Measurements from ENCODE around the gene HEATR5B. TPM values are rescaled to one million over a fixed set of nuclear protein-coding genes. Genes with fewer than 3 reads are reported as not detected.
A peak's percentile ranks its signal among the peaks of the same experiment; 100 is the strongest.

Gene HEATR5B
- total and polyA plus RNA-seq, 10 of the 15 experiments (the other 5 are each of a cell fraction or from before 2014, with no cell fraction given): 4.1 to 34.7 (median 17.7) TPM

DNA sequence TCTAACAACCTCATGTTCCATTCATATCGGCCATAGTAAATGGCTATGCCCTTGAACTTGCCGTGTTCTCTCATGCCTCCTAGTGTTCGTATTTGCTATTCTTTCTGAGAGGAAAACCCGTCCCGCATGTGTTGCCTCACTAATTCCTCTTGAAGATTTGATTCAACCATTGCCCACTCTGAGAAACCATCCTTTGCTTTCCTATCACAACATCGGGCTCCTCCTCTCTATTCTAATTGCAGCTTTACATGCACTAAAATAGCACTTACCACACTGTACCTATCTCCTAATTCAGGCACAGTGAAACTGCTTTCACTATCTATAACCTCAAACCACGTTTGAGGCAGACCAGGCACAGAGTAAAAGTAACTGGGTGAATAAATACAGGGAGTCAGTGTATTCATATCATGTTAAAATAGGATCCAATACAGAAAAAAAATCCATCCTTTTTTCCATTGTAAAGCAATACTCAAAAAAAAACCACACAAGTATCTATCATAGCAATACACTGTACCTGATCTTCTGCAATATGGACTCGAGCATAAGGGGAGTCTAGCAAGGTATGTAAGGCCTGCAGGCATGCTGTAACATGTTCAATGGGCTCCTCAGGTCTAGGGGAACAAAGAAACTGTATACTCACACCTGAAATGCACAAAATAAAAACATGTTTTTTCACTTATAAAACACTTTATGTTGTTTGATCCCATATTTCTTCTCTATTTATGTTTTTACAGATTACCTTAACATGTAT is 78.9 kb downstream of the HEATR5B start:
- Histone ChIP-seq H3K27ac (ENCODE audit: control insufficient read depth, insufficient read depth) (peak overlapping the region; percentile 6), H2AFZ (ENCODE audit: control insufficient read depth, low read depth, low read length) (peak overlapping the region; percentile 21; the same call in 1 of the 2 replicates), H4K20me1 (ENCODE audit: control insufficient read depth, insufficient read depth) (no peaks in the 10 kb centered on the region), H3K9ac (ENCODE audit: control insufficient read depth, insufficient read depth, low read length) (no peak overlapping the region), H3K27me3 (replicated peaks in 1 of 2; ENCODE audit: control insufficient read depth in 2 of 2, insufficient read depth in 2 of 2, low read length in 1 of 2) (no peaks in the 10 kb centered on the region), H3K79me2 (ENCODE audit: control insufficient read depth, insufficient read depth, low read length) (no peaks in the 10 kb centered on the region), H3K9me3 (replicated peaks; ENCODE audit: control insufficient read depth, insufficient read depth, low read length) (no peaks in the 10 kb centered on the region), H3K4me2 (ENCODE audit: control insufficient read depth, insufficient read depth) (peak overlapping the region; percentile 69), H3K4me1 (ENCODE audit: control insufficient read depth, insufficient read depth, low read length) (peaks cover 19% of the 10 kb centered on the region), H3K36me3 (ENCODE audit: control insufficient read depth in 2 of 2, insufficient read depth in 2 of 2, low read length in 1 of 2) (peaks cover 1 to 22% of the 10 kb centered on the region in 2 experiments; a peak in 3 of 4 replicates), H3K4me3 (peak overlapping the region; percentile 21; the same call in 1 of the 2 replicates)
- ChIA-PET CTCF (interaction anchor here (1.0 to 2.3 kb wide), 7 partner anchors 8 to 226 kb away, joined by 3 to 8 read pairs (median 5); no protein-coding TSS in a partner anchor), RAD21 (ENCODE audit: unreplicated experiment) (interaction anchor here (1.2 kb wide), 1 partner anchor 86 kb away, joined by 3 read pairs; no protein-coding TSS in a partner anchor), SMC1A (ENCODE audit: uncharacterized antibody, unreplicated experiment) (interaction anchor here (1.1 to 1.6 kb wide), 3 partner anchors 36 to 222 kb away, joined by 3 to 4 read pairs (median 3); no protein-coding TSS in a partner anchor), POLR2A (no interaction called here)
- in situ Hi-C loops (cut with MboI) (no loop called here), intact Hi-C loops (cut with micrococcal nuclease; ENCODE audit: unreplicated experiment) (loop anchor here (2.0 kb wide), 1 partner anchor 220 kb away; no protein-coding TSS in a partner anchor)
- 4% methylated on average over 8 of the region's 8 CpGs for WGBS (ENCODE audit: insufficient coverage, insufficient replicate concordance, low lambda C conversion rate, missing lambda C conversion rate)
- FAIRE-seq (peak; percentile 98), ATAC-seq (peak; percentile 99), DNase-seq (ENCODE audit: low read depth, low spot score) (peak; percentile 64)
- no TSS peak for BruUV-seq (replicated peaks)
- TF ChIP-seq TCF7 (IDR thresholded peaks at IDR 0.05; ENCODE audit: borderline replicate concordance) (no peak), NFYA (IDR thresholded peaks at IDR 0.05; ENCODE audit: borderline replicate concordance, low read depth, low read length) (no peak), MYC (IDR thresholded peaks at IDR 0.05; ENCODE audit: insufficient read depth, insufficient read length, insufficient replicate concordance, low read length, severe bottlenecking) (no peak), RELA (IDR thresholded peaks at IDR 0.05; ENCODE audit: borderline replicate concordance, partially characterized antibody) (no peak), BHLHE40 (IDR thresholded peaks at IDR 0.05; ENCODE audit: borderline replicate concordance in 1 of 2, low read depth in 2 of 2, low read length in 1 of 2) (peak; percentile 53 to 64; a peak in 2 of 4 replicates), MXI1 (IDR thresholded peaks at IDR 0.05; ENCODE audit: low read depth, low read length) (no peak), ZNF384 (IDR thresholded peaks at IDR 0.05; ENCODE audit: borderline replicate concordance, low read depth, low read length) (no peak), CHD1 (IDR thresholded peaks at IDR 0.05; ENCODE audit: low read depth, low read length) (no peak)
- TF ChIP-seq, protein P1, sequence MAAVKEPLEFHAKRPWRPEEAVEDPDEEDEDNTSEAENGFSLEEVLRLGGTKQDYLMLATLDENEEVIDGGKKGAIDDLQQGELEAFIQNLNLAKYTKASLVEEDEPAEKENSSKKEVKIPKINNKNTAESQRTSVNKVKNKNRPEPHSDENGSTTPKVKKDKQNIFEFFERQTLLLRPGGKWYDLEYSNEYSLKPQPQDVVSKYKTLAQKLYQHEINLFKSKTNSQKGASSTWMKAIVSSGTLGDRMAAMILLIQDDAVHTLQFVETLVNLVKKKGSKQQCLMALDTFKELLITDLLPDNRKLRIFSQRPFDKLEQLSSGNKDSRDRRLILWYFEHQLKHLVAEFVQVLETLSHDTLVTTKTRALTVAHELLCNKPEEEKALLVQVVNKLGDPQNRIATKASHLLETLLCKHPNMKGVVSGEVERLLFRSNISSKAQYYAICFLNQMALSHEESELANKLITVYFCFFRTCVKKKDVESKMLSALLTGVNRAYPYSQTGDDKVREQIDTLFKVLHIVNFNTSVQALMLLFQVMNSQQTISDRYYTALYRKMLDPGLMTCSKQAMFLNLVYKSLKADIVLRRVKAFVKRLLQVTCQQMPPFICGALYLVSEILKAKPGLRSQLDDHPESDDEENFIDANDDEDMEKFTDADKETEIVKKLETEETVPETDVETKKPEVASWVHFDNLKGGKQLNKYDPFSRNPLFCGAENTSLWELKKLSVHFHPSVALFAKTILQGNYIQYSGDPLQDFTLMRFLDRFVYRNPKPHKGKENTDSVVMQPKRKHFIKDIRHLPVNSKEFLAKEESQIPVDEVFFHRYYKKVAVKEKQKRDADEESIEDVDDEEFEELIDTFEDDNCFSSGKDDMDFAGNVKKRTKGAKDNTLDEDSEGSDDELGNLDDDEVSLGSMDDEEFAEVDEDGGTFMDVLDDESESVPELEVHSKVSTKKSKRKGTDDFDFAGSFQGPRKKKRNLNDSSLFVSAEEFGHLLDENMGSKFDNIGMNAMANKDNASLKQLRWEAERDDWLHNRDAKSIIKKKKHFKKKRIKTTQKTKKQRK (IDR thresholded peaks at IDR 0.05; ENCODE audit: low read depth, low read length): no peak
- TF ChIP-seq, protein P2, sequence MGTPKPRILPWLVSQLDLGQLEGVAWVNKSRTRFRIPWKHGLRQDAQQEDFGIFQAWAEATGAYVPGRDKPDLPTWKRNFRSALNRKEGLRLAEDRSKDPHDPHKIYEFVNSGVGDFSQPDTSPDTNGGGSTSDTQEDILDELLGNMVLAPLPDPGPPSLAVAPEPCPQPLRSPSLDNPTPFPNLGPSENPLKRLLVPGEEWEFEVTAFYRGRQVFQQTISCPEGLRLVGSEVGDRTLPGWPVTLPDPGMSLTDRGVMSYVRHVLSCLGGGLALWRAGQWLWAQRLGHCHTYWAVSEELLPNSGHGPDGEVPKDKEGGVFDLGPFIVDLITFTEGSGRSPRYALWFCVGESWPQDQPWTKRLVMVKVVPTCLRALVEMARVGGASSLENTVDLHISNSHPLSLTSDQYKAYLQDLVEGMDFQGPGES (IDR thresholded peaks at IDR 0.05): no peak
- TF ChIP-seq, protein P3, sequence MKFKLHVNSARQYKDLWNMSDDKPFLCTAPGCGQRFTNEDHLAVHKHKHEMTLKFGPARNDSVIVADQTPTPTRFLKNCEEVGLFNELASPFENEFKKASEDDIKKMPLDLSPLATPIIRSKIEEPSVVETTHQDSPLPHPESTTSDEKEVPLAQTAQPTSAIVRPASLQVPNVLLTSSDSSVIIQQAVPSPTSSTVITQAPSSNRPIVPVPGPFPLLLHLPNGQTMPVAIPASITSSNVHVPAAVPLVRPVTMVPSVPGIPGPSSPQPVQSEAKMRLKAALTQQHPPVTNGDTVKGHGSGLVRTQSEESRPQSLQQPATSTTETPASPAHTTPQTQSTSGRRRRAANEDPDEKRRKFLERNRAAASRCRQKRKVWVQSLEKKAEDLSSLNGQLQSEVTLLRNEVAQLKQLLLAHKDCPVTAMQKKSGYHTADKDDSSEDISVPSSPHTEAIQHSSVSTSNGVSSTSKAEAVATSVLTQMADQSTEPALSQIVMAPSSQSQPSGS (IDR thresholded peaks at IDR 0.05; ENCODE audit: low read length): peak; percentile 67; the same call in 1 of the 2 replicates

All from GM12878 (cell line).